Measurements from ENCODE around the gene SLC51B.
A peak's percentile ranks its signal among the peaks of the same experiment; 100 is the strongest.
"Not testable (repeated sequence)": the region's sequence is repeated elsewhere in the genome, so short reads cannot be mapped to it uniquely, and the experiment has no call there.

The SLC51B gene

GRCh38 chr15:65092911-65093792 lies 48.0 kb downstream of the SLC51B start:
- H3K36me3 Mint-ChIP-seq = peaks cover 15% of the 10 kb centered on the region
- no peaks in the 10 kb centered on the region for H3K9me3 Mint-ChIP-seq
- no peaks in the 10 kb centered on the region for H3K27me3 Mint-ChIP-seq
- ATAC-seq = no peak
- H3K4me1 Mint-ChIP-seq = no peaks in the 10 kb centered on the region
- no peak overlapping the region for H3K4me3 Mint-ChIP-seq
- H3K27ac Mint-ChIP-seq = no peak overlapping the region

GRCh38 chr15:65093793-65094170 lies 48.6 kb downstream of the SLC51B start:
- not testable (repeated sequence) for H3K27me3 Mint-ChIP-seq, ATAC-seq, H3K9me3 Mint-ChIP-seq, H3K4me1 Mint-ChIP-seq, H3K27ac Mint-ChIP-seq, H3K4me3 Mint-ChIP-seq
- H3K36me3 Mint-ChIP-seq = peaks cover 21% of the 10 kb centered on the region

- H3K4me1 Mint-ChIP-seq = no peaks in the 10 kb centered on the region
- no peaks in the 10 kb centered on the region for H3K27me3 Mint-ChIP-seq
- peaks cover 28% of the 10 kb centered on the region for H3K36me3 Mint-ChIP-seq
- H3K4me3 Mint-ChIP-seq = no peak overlapping the region
- H3K27ac Mint-ChIP-seq = no peak overlapping the region
- no peaks in the 10 kb centered on the region for H3K9me3 Mint-ChIP-seq
- no peak for ATAC-seq
These were observed 49.3 kb downstream of the SLC51B start for GRCh38 chr15:65094294-65094995.

- Mint-ChIP-seq H3K4me1 (no peaks in the 10 kb centered on the region), H3K27ac (no peak overlapping the region), H3K9me3 (no peaks in the 10 kb centered on the region), H3K4me3 (no peak overlapping the region), H3K36me3 (peaks cover 31% of the 10 kb centered on the region), H3K27me3 (no peaks in the 10 kb centered on the region)
- no peak for ATAC-seq
These were observed 50.0 kb downstream of the SLC51B start for GRCh38 chr15:65095011-65095746.

GRCh38 chr15:65095747-65096104 lies 50.5 kb downstream of the SLC51B start:
- H3K27ac Mint-ChIP-seq = no peak overlapping the region
- H3K27me3 Mint-ChIP-seq = no peaks in the 10 kb centered on the region
- H3K9me3 Mint-ChIP-seq = no peaks in the 10 kb centered on the region
- no peak overlapping the region for H3K4me3 Mint-ChIP-seq
- no peak for ATAC-seq
- H3K36me3 Mint-ChIP-seq = peaks cover 36% of the 10 kb centered on the region
- no peaks in the 10 kb centered on the region for H3K4me1 Mint-ChIP-seq

- peaks cover 40% of the 10 kb centered on the region for H3K36me3 Mint-ChIP-seq
- H3K4me1 Mint-ChIP-seq = peaks cover 4% of the 10 kb centered on the region
- H3K27ac Mint-ChIP-seq = no peak overlapping the region
- ATAC-seq = no peak
- no peak overlapping the region for H3K4me3 Mint-ChIP-seq
- no peaks in the 10 kb centered on the region for H3K27me3 Mint-ChIP-seq
- H3K9me3 Mint-ChIP-seq = no peaks in the 10 kb centered on the region
These were observed 51.5 kb downstream of the SLC51B start for GRCh38 chr15:65096481-65097385.

GRCh38 chr15:65097651-65098263 lies 52.6 kb downstream of the SLC51B start:
- no peak for ATAC-seq
- Mint-ChIP-seq H3K27me3 (no peaks in the 10 kb centered on the region), H3K9me3 (no peaks in the 10 kb centered on the region), H3K4me3 (no peak overlapping the region), H3K27ac (no peak overlapping the region), H3K36me3 (peaks cover 43% of the 10 kb centered on the region), H3K4me1 (peaks cover 5% of the 10 kb centered on the region)

- Mint-ChIP-seq H3K27me3 (no peaks in the 10 kb centered on the region), H3K4me1 (peaks cover 5% of the 10 kb centered on the region), H3K4me3 (no peak overlapping the region), H3K9me3 (no peaks in the 10 kb centered on the region), H3K36me3 (peaks cover 56% of the 10 kb centered on the region), H3K27ac (no peak overlapping the region)
- ATAC-seq = no peak
These were observed 54.1 kb downstream of the SLC51B start for GRCh38 chr15:65099336-65099735.

GRCh38 chr15:65099801-65100200 lies 54.6 kb downstream of the SLC51B start:
- H3K27me3 Mint-ChIP-seq, H3K4me3 Mint-ChIP-seq, H3K9me3 Mint-ChIP-seq, H3K27ac Mint-ChIP-seq, ATAC-seq, H3K4me1 Mint-ChIP-seq: not testable (repeated sequence)
- peaks cover 57% of the 10 kb centered on the region for H3K36me3 Mint-ChIP-seq

GRCh38 chr15:65100442-65100841 lies 55.3 kb downstream of the SLC51B start:
- no peak for ATAC-seq
- peaks cover 63% of the 10 kb centered on the region for H3K36me3 Mint-ChIP-seq
- no peak overlapping the region for H3K27ac Mint-ChIP-seq
- peaks cover 5% of the 10 kb centered on the region for H3K4me1 Mint-ChIP-seq
- H3K27me3 Mint-ChIP-seq = no peaks in the 10 kb centered on the region
- H3K4me3 Mint-ChIP-seq = no peak overlapping the region
- no peaks in the 10 kb centered on the region for H3K9me3 Mint-ChIP-seq

GRCh38 chr15:65101411-65101890 lies 56.3 kb downstream of the SLC51B start:
- no peak overlapping the region for H3K27ac Mint-ChIP-seq
- no peak overlapping the region for H3K4me3 Mint-ChIP-seq
- peaks cover 73% of the 10 kb centered on the region for H3K36me3 Mint-ChIP-seq
- ATAC-seq = no peak
- no peaks in the 10 kb centered on the region for H3K27me3 Mint-ChIP-seq
- H3K9me3 Mint-ChIP-seq = no peaks in the 10 kb centered on the region
- H3K4me1 Mint-ChIP-seq = peaks cover 5% of the 10 kb centered on the region

GRCh38 chr15:65101891-65102708 lies 56.9 kb downstream of the SLC51B start:
- Mint-ChIP-seq H3K36me3 (peaks cover 72% of the 10 kb centered on the region), H3K4me1 (peaks cover 5% of the 10 kb centered on the region), H3K9me3 (no peaks in the 10 kb centered on the region), H3K4me3 (no peak overlapping the region), H3K27ac (no peak overlapping the region), H3K27me3 (no peaks in the 10 kb centered on the region)
- ATAC-seq = peak; percentile 43

GRCh38 chr15:65102912-65103311 lies 57.7 kb downstream of the SLC51B start:
- peaks cover 72% of the 10 kb centered on the region for H3K36me3 Mint-ChIP-seq
- no peak overlapping the region for H3K27ac Mint-ChIP-seq
- no peak for ATAC-seq
- H3K4me1 Mint-ChIP-seq = peaks cover 5% of the 10 kb centered on the region
- H3K4me3 Mint-ChIP-seq = no peak overlapping the region
- no peaks in the 10 kb centered on the region for H3K27me3 Mint-ChIP-seq
- no peaks in the 10 kb centered on the region for H3K9me3 Mint-ChIP-seq
